Cardiac ventricle fibroblast (primary cell): ENCODE results near the gene MMP2. TPM values are rescaled to one million over a fixed set of nuclear protein-coding genes. Genes with fewer than 3 reads are reported as not detected.

Source experiments
- total RNA-seq: library from RNA; depleted of rRNA; stranded (reverse); fragments of >200 nt; gene quantifications from 2 replicates; pipeline ENCODE4 v1.2.3, GENCODE V29; 2015

MMP2 gene
- 1,062 and 1,171 TPM in 2 replicates for total RNA-seq

GRCh38 chr16:55478827-55479429, at the start of gene MMP2:
TSS of gene MMP2 (plus strand) at chr16:55479198. CDS start at chr16:55479480, 282 bp downstream.

DNA sequence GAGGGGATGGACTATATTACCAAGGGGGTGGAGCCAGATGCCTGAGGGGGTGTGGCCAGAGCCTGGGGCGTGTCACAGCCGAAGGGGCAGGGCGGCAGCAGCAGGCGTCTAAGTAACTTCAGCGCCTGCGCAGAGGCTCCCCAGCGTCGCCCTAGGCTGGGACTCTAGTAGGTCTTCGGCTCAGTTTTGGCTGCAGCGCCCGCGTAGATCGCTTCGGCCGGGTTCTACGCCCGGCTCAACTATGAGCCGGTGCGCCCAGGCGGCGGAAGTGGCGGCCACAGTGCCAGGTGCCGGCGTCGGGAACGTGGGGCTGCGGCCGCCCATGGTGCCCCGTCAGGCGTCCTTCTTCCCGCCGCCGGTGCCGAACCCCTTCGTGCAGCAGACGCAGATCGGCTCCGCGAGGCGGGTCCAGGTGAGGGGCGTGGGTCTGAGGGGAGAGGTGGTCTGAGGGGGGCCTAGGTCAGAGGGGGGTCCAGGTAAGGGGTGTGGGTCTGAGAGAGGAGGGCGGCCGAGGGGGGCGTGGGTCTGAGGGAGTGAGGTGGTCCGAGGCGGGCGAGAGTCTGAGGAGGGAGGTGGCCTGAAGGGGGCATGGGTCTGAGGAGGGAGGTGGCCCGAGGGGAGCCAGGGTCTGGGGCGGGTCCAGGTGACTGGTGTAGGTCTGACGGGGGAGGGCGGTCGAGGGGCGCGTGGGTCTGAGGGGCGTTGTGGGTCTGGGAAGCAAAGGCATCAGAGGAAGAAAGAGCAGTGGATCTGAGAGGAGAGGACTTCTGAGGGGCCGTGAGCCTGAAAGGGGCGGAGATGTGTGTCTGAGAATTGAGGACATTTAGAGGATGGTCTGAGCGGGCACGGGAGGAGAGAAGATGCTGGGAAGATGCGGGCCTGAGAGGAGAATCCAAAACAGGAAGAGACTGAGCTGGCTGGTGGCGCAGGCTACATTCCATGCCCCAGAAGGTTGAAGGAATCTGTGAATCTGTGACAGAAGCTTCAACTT, 30.2 kb downstream of the MMP2 start, which contains the start of gene LPCAT2:
Gene LPCAT2, plus strand, starts transcription at position 132 of the 991 bp plus-strand sequence. Its CDS starts 110 bp downstream, at position 242.

Other genes starting within 250 kb of the MMP2 start
- not detected in 2 replicates for gene IRX6, start 155.0 kb upstream of the MMP2 start, total RNA-seq
- 7.5 and 11.9 TPM in 2 replicates for gene LPCAT2, start 29.9 kb downstream of the MMP2 start, total RNA-seq
- gene CAPNS2, start 87.5 kb downstream of the MMP2 start, total RNA-seq, result 0.56 TPM in 1 of 2 replicates, not detected in the other
- not detected in 2 replicates for gene SLC6A2, start 176.8 kb downstream of the MMP2 start, total RNA-seq